H1 (cell line): ENCODE data around the gene IGLL5. TPM values are rescaled to one million over a fixed set of nuclear protein-coding genes. Genes with fewer than 3 reads are reported as not detected.

Source experiments
- CTCF ChIA-PET: fragments of 300-600 bp; sonication (Branson Sonifier 250); formaldehyde crosslinking; loops from one replicate; lab custom pipeline; 2021; ENCODE audit not compliant: partially characterized antibody; lab: Charles Lee
- POLR2A ChIA-PET: fragments of 300-600 bp; sonication (Branson Sonifier 250); formaldehyde crosslinking; loops from one replicate; lab custom pipeline; 2021; ENCODE audit warnings: inconsistent platforms; ENCODE audit not compliant: partially characterized antibody; lab: Charles Lee
- DNase-seq, 2 experiments: peaks; one replicate each; pipeline versions ENCODE4 v3.0.0 to v3.0.0-alpha.2; 2010 to 2022; ENCODE audit warnings: low spot score in 2 of 2, low read depth in 1 of 2, mixed read lengths in 1 of 2
- FAIRE-seq: peaks from 2 replicates; lab custom pipeline; 2011; peaks lifted over from hg19 to GRCh38; lab: Jason Lieb, UNC
- H2AFZ ChIP-seq: 2 replicates; pipeline ENCODE4 v1.8.1; 2012; ENCODE audit warnings: low read length, inconsistent platforms
- H2AK5ac ChIP-seq: 2 replicates; pipeline ENCODE4 v1.6.1; 2013; ENCODE audit warnings: low read depth, low read length
- H2BK120ac ChIP-seq: replicated peaks from 2 replicates; pipeline ENCODE3; 2013; ENCODE audit warnings: low read depth, low read length, inconsistent platforms
- H2BK12ac ChIP-seq: 2 replicates; pipeline ENCODE4 v1.6.1; 2013; ENCODE audit warnings: low read depth, low read length
- H2BK15ac ChIP-seq: 2 replicates; pipeline ENCODE4 v1.6.1; 2013; ENCODE audit warnings: low read length
- H2BK20ac ChIP-seq: 2 replicates; pipeline ENCODE4 v1.6.1; 2013; ENCODE audit warnings: low read length
- H2BK5ac ChIP-seq: 2 replicates; pipeline ENCODE4 v1.6.1; 2013; ENCODE audit warnings: low read depth, low read length
- H3K14ac ChIP-seq: 2 replicates; pipeline ENCODE4 v1.6.1; 2013; ENCODE audit warnings: inconsistent platforms; ENCODE audit not compliant: insufficient read length
- H3K18ac ChIP-seq: 2 replicates; pipeline ENCODE4 v1.6.1; 2013; ENCODE audit warnings: low read length; ENCODE audit errors: extremely low read depth
- H3K23ac ChIP-seq: 2 replicates; pipeline ENCODE4 v1.6.1; 2013; ENCODE audit warnings: inconsistent platforms; ENCODE audit not compliant: insufficient read length
- H3K23me2 ChIP-seq: 2 replicates; pipeline ENCODE4 v1.6.1; 2013; ENCODE audit warnings: low read depth, low read length
- H3K27ac ChIP-seq: 2 replicates; pipeline ENCODE4 v1.6.1; 2011; ENCODE audit warnings: low read depth, low read length, inconsistent platforms
- H3K27me3 ChIP-seq, 4 experiments: replicated peaks in 1 of 4; 1 replicate in 1 of 4; 2 replicates in 3 of 4; pipeline versions ENCODE4 v1.6.1 to v1.8.1; 2011 to 2013; ENCODE audit warnings: low read length in 3 of 4, mild to moderate bottlenecking in 3 of 4, inconsistent platforms in 2 of 4, mixed read lengths in 2 of 4, moderate library complexity in 1 of 4; ENCODE audit not compliant: control insufficient read depth in 3 of 4, insufficient read depth in 3 of 4; ENCODE audit errors: extremely low read depth in 1 of 4
- H3K36me3 ChIP-seq, 4 experiments: 2 replicates each; pipeline versions ENCODE4 v1.6.1 to v1.8.1; 2011 to 2013; ENCODE audit warnings: mild to moderate bottlenecking in 4 of 4, low read length in 3 of 4, moderate library complexity in 2 of 4, control low read depth in 1 of 4, inconsistent platforms in 1 of 4; ENCODE audit not compliant: insufficient read depth in 4 of 4, control insufficient read depth in 2 of 4
- H3K4ac ChIP-seq: replicated peaks from 2 replicates; pipeline ENCODE3; 2013; ENCODE audit warnings: low read length, low read depth, mixed read lengths, inconsistent platforms; ENCODE audit not compliant: insufficient read length
- H3K4me1 ChIP-seq, 4 experiments: replicated peaks in 1 of 4; 1 replicate in 1 of 4; 2 replicates in 3 of 4; pipeline versions ENCODE4 v1.6.1 to v1.8.1; 2011 to 2013; ENCODE audit warnings: low read length in 3 of 4, inconsistent platforms in 2 of 4, mixed read lengths in 1 of 4; ENCODE audit not compliant: insufficient read depth in 4 of 4, control insufficient read depth in 3 of 4
- H3K4me2 ChIP-seq, 2 experiments: 2 replicates each; pipeline versions ENCODE4 v1.6.1 to v1.8.1; 2011 to 2013; ENCODE audit warnings: low read depth in 2 of 2, low read length in 2 of 2, control low read depth in 1 of 2, inconsistent platforms in 1 of 2, mild to moderate bottlenecking in 1 of 2; ENCODE audit not compliant: insufficient read depth in 1 of 2
- H3K4me3 ChIP-seq, 4 experiments: fragments of 200-600, 300-600 bp in 1 of 4; sonication (generic), shearing (Covaris generic), sonication (Bioruptor Twin) in 1 of 4; 2 replicates each; pipeline versions ENCODE4 v1.5.1 to v1.8.1; 2011 to 2016; ENCODE audit warnings: low read length in 4 of 4, low read depth in 3 of 4, control low read depth in 2 of 4, inconsistent platforms in 2 of 4, mild to moderate bottlenecking in 2 of 4, mixed read lengths in 1 of 4, moderate library complexity in 1 of 4; ENCODE audit not compliant: insufficient read depth in 2 of 4; ENCODE audit errors: extremely low read depth in 1 of 4
- H3K56ac ChIP-seq: replicated peaks from 2 replicates; pipeline ENCODE3; 2013; ENCODE audit warnings: low read depth, mild to moderate bottlenecking, mixed read lengths, low read length, inconsistent platforms; ENCODE audit not compliant: insufficient read length
- H3K79me1 ChIP-seq: 2 replicates; pipeline ENCODE4 v1.6.1; 2013; ENCODE audit warnings: low read depth, low read length, control low read depth
- H3K79me2 ChIP-seq, 2 experiments: 2 replicates each; pipeline versions ENCODE4 v1.6.1 to v1.8.1; 2012 to 2013; ENCODE audit warnings: low read length in 2 of 2, mild to moderate bottlenecking in 2 of 2, inconsistent platforms in 1 of 2; ENCODE audit not compliant: insufficient read depth in 2 of 2, control insufficient read depth in 1 of 2
- H3K9ac ChIP-seq, 4 experiments: replicated peaks in 1 of 4; 1 replicate in 1 of 4; 2 replicates in 3 of 4; pipeline versions ENCODE4 v1.6.1 to v1.8.1; 2011 to 2013; ENCODE audit warnings: low read depth in 3 of 4, low read length in 3 of 4, control low read depth in 2 of 4, mild to moderate bottlenecking in 2 of 4, moderate library complexity in 2 of 4, inconsistent platforms in 1 of 4; ENCODE audit errors: extremely low read depth in 1 of 4
- H3K9me3 ChIP-seq, 2 experiments: 2 replicates each; pipeline versions ENCODE4 v1.6.1 to v1.8.1; 2012 to 2013; ENCODE audit warnings: mild to moderate bottlenecking in 2 of 2, moderate library complexity in 2 of 2, control low read depth in 1 of 2, inconsistent platforms in 1 of 2, low read depth in 1 of 2, low read length in 1 of 2, mixed read lengths in 1 of 2; ENCODE audit not compliant: insufficient read depth in 2 of 2
- H4K20me1 ChIP-seq, 2 experiments: replicated peaks in 1 of 2; 2 replicates each; pipeline versions ENCODE3 to v1.8.1; 2011 to 2013; ENCODE audit warnings: inconsistent platforms in 2 of 2, low read length in 2 of 2, mild to moderate bottlenecking in 1 of 2; ENCODE audit not compliant: insufficient read depth in 2 of 2, control insufficient read depth in 1 of 2
- H4K5ac ChIP-seq: 2 replicates; pipeline ENCODE4 v1.6.1; 2013; ENCODE audit warnings: low read length, low read depth, mixed read lengths, inconsistent platforms; ENCODE audit not compliant: insufficient read length
- H4K8ac ChIP-seq: 2 replicates; pipeline ENCODE4 v1.8.0; 2013; ENCODE audit warnings: mild to moderate bottlenecking, moderate library complexity, low read length, inconsistent platforms; ENCODE audit not compliant: insufficient read depth; ENCODE audit errors: extremely low read depth
- H4K91ac ChIP-seq: replicated peaks from 2 replicates; pipeline ENCODE3; 2013; ENCODE audit warnings: low read length, mixed read lengths, inconsistent platforms; ENCODE audit not compliant: insufficient read length
- CTCF ChIP-seq, 3 experiments: IDR thresholded peaks; 1 replicate in 2 of 3; 2 replicates in 1 of 3; pipeline versions ENCODE4 v1.5.1 to v1.6.1; 2011; ENCODE audit warnings: low read length in 3 of 3, mild to moderate bottlenecking in 3 of 3, inconsistent platforms in 2 of 3, low read depth in 1 of 3, moderate library complexity in 1 of 3; ENCODE audit not compliant: insufficient read depth in 1 of 3; ENCODE audit errors: control extremely low read depth in 1 of 3
- EZH2 ChIP-seq: fragments of 200-600 bp; sonication (generic); IDR thresholded peaks from 2 replicates; pipeline ENCODE4 v1.7.1; 2012; ENCODE audit warnings: low read depth, mild to moderate bottlenecking, moderate library complexity, low read length, inconsistent platforms; ENCODE audit not compliant: severe bottlenecking
- RAD21 ChIP-seq, 2 experiments: IDR thresholded peaks in 1 of 2; conservative IDR thresholded peaks in 1 of 2; 2 replicates each; pipeline ENCODE4 v1.6.1; 2011; ENCODE audit warnings: low read depth in 2 of 2, low read length in 2 of 2, improper control_type of control experiment in 1 of 2, inconsistent platforms in 1 of 2, mild to moderate bottlenecking in 1 of 2, moderate library complexity in 1 of 2
- WGBS, 2 experiments: shearing (Covaris generic) in 1 of 2; methylation state at CpG; one replicate each; pipeline versions ENCODE4 v1.1.6 to v1.1.7; 2013 to 2015; ENCODE audit warnings: low lambda C conversion rate in 2 of 2, mixed read lengths in 2 of 2, inconsistent platforms in 1 of 2, low coverage in 1 of 2, missing lambda C conversion rate in 1 of 2; ENCODE audit not compliant: insufficient replicate concordance in 2 of 2, insufficient coverage in 1 of 2, insufficient read length in 1 of 2; ENCODE audit errors: extremely low coverage in 1 of 2, missing lambda C conversion rate in 1 of 2; 5-methylcytosine and 5-hydroxymethylcytosine counted together
- polyA plus RNA-seq, 7 experiments: library from polyadenylated mRNA; depleted of rRNA in 3 of 7; stranded (reverse) in 5 of 7; unstranded in 2 of 7; fragments of >200 nt in 5 of 7; fragments of 200-250 nt in 2 of 7; gene quantifications; 1 replicate in 5 of 7; 2 replicates in 1 of 7; 4 replicates in 1 of 7; pipeline versions ENCODE4 v1.2.1 to v1.2.3, GENCODE V29; 2011 to 2013; ENCODE audit warnings: missing spikeins in 2 of 7, mixed read lengths in 2 of 7
- total RNA-seq: library from RNA; stranded (reverse); fragmentation: NEBNext Ultra II Directional; extraction: Animal tissue kit (Norgen Biotek cat#: 25700); gene quantifications from 2 replicates; pipeline ENCODE4 v1.2.1, GENCODE V29; 2021

The IGLL5 gene
- total and polyA plus RNA-seq, 2 of the 8 experiments (the other 6 are each of a cell fraction or from before 2014, with no cell fraction given), result not detected

GRCh38 chr22:22848364-22848866 lies 39.2 kb upstream of the IGLL5 start:
- Histone ChIP-seq H4K8ac (no peak overlapping the region; the same call in 1 of the 2 replicates), H3K4ac (no peak overlapping the region), H3K56ac (no peak overlapping the region), H3K23me2 (no peaks in the 10 kb centered on the region), H3K9ac (no peak overlapping the region), H4K20me1 (no peaks in the 10 kb centered on the region), H3K14ac (no peak overlapping the region), H3K27ac (no peak overlapping the region), H2AFZ (no peak overlapping the region), H3K79me1 (no peaks in the 10 kb centered on the region), H2BK5ac (no peak overlapping the region), H3K79me2 (no peaks in the 10 kb centered on the region), H3K4me3 (no peak overlapping the region), H2BK20ac (no peak overlapping the region), H3K23ac (no peak overlapping the region), H3K27me3 (peaks cover 7 to 21% (median 11%) of the 10 kb centered on the region in 4 experiments), H4K5ac (no peak overlapping the region), H3K36me3 (no peaks in the 10 kb centered on the region), H3K4me2 (no peak overlapping the region), H2BK12ac (no peak overlapping the region), H4K91ac (no peak overlapping the region), H3K4me1 (no peaks in the 10 kb centered on the region), H2BK15ac (no peak overlapping the region), H2BK120ac (no peak overlapping the region), H2AK5ac (no peak overlapping the region), H3K18ac (no peak overlapping the region), H3K9me3 (peaks cover 20 to 41% of the 10 kb centered on the region in 2 experiments)
- TF ChIP-seq EZH2 (no peak), CTCF (IDR thresholded peaks at IDR 0.05; ENCODE audit: control extremely low read depth in 1 of 3, insufficient read depth in 1 of 3, low read depth in 1 of 3, low read length in 3 of 3) (peak; percentile 75 to 84 (median 83)), RAD21 (IDR thresholded peaks at IDR 0.05 in 1 of 2, conservative IDR thresholded peaks at IDR 0.05 in 1 of 2; ENCODE audit: low read depth in 2 of 2, low read length in 2 of 2) (peak; percentile 71 to 78)
- ChIA-PET CTCF (interaction anchor here (1.0 to 1.2 kb wide), 5 partner anchors 11 to 96 kb away, joined by 3 read pairs; no protein-coding TSS in a partner anchor), POLR2A (no interaction called here)
- FAIRE-seq, result no peak
- 39% methylated on average over 5 of the region's 5 CpGs; no CpG with 5 or more reads in 1 of the 2 experiments for WGBS, 2 experiments
- peak in 1 of 2 experiments; percentile 88 for DNase-seq
